Glutamatergic neuron (in vitro differentiated cells): ENCODE results near the gene ADGRG6. TPM values are rescaled to one million over a fixed set of nuclear protein-coding genes. Genes with fewer than 3 reads are reported as not detected.

Source experiments
- DNase-seq: peaks from one replicate; pipeline ENCODE4 v3.0.0; 2022
- H3K27ac Mint-ChIP-seq: one replicate; pipeline ENCODE4 v1.8.0; 2020; ENCODE audit warnings: mild to moderate bottlenecking, mixed read lengths, inconsistent platforms; ENCODE audit not compliant: unreplicated experiment
- H3K27me3 Mint-ChIP-seq: one replicate; pipeline ENCODE4 v1.8.0; 2020; ENCODE audit warnings: mild to moderate bottlenecking, moderate library complexity, mixed read lengths, inconsistent platforms; ENCODE audit not compliant: unreplicated experiment
- H3K36me3 Mint-ChIP-seq: one replicate; pipeline ENCODE4 v1.8.0; 2020; ENCODE audit warnings: mild to moderate bottlenecking, mixed read lengths, inconsistent platforms; ENCODE audit not compliant: unreplicated experiment
- H3K4me1 Mint-ChIP-seq: one replicate; pipeline ENCODE4 v1.8.0; 2020; ENCODE audit warnings: mild to moderate bottlenecking, low read depth, mixed read lengths, inconsistent platforms; ENCODE audit not compliant: unreplicated experiment
- H3K4me3 Mint-ChIP-seq: one replicate; pipeline ENCODE4 v1.8.0; 2020; ENCODE audit warnings: mild to moderate bottlenecking, mixed read lengths, inconsistent platforms; ENCODE audit not compliant: unreplicated experiment
- H3K9me3 Mint-ChIP-seq: one replicate; pipeline ENCODE4 v1.8.0; 2020; ENCODE audit warnings: mild to moderate bottlenecking, moderate library complexity, mixed read lengths, inconsistent platforms; ENCODE audit not compliant: unreplicated experiment
- total RNA-seq: library from RNA; stranded (reverse); fragmentation: NEBNext Ultra II Directional; extraction: Animal tissue kit (Norgen Biotek cat#: 25700); gene quantifications from one replicate; pipeline ENCODE4 v1.2.1, GENCODE V29; 2021; ENCODE audit not compliant: unreplicated experiment
- TF ChIP-seq, protein P1 (sequence below): fragments of 200-600 bp; sonication (generic); IDR thresholded peaks from one replicate; pipeline ENCODE4 v1.5.0; 2021; ENCODE audit not compliant: partially characterized antibody, unreplicated experiment

The ADGRG6 gene
- total RNA-seq, 1 donor from 2014 or later, result not detected

GRCh38 chr6:142306736-142307135, 4.9 kb downstream of the ADGRG6 start:
- H3K4me3 Mint-ChIP-seq, result no peak overlapping the region
- no peaks in the 10 kb centered on the region for H3K9me3 Mint-ChIP-seq
- H3K27ac Mint-ChIP-seq, result no peak overlapping the region
- no peak for DNase-seq
- H3K36me3 Mint-ChIP-seq, result no peaks in the 10 kb centered on the region
- no peaks in the 10 kb centered on the region for H3K4me1 Mint-ChIP-seq
- H3K27me3 Mint-ChIP-seq, result peaks cover 4% of the 10 kb centered on the region
- TF ChIP-seq, protein P1, sequence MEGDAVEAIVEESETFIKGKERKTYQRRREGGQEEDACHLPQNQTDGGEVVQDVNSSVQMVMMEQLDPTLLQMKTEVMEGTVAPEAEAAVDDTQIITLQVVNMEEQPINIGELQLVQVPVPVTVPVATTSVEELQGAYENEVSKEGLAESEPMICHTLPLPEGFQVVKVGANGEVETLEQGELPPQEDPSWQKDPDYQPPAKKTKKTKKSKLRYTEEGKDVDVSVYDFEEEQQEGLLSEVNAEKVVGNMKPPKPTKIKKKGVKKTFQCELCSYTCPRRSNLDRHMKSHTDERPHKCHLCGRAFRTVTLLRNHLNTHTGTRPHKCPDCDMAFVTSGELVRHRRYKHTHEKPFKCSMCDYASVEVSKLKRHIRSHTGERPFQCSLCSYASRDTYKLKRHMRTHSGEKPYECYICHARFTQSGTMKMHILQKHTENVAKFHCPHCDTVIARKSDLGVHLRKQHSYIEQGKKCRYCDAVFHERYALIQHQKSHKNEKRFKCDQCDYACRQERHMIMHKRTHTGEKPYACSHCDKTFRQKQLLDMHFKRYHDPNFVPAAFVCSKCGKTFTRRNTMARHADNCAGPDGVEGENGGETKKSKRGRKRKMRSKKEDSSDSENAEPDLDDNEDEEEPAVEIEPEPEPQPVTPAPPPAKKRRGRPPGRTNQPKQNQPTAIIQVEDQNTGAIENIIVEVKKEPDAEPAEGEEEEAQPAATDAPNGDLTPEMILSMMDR, result no peak

DNA sequence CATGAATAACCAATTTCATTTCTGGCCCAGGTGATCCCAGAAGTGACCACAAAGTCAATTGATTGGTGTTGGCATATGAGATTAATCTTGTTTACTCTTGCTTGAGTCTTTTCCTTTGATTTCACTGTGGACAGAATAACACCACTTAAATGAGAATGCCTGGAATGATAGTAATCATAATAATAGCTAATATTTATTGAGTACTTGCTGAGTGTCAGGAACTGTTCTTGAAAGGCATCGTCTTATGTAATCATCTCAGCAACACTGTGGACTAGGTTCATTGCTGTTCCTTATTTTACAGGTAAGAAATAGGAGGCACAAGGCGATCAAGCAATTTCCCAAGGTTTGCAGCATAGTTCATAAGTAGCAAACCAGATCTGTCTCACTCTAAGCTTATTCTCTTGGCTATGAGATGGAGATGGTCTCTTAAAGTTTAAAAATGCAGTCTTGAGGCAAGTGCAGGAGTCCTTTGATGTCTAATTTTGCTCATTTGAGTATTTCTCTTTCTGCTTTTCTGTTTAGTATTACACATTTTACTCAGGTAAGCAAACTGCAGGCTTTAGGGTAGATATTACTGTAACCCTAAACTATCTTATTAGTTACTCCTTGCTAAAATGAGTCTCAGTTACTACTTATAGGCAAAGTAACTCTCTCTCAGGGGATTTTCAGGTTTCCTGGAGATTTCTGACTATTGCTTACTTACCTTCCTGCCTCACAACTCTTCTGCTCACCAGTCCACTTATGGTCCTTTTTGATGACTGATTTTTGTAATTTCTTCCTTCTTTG, 6.3 kb downstream of the ADGRG6 start:
- no peak for DNase-seq
- TF ChIP-seq, protein P1, result no peak
- Mint-ChIP-seq H3K4me1 (no peaks in the 10 kb centered on the region), H3K9me3 (no peaks in the 10 kb centered on the region), H3K27me3 (no peaks in the 10 kb centered on the region), H3K36me3 (no peaks in the 10 kb centered on the region), H3K27ac (no peak overlapping the region), H3K4me3 (no peak overlapping the region)

DNA sequence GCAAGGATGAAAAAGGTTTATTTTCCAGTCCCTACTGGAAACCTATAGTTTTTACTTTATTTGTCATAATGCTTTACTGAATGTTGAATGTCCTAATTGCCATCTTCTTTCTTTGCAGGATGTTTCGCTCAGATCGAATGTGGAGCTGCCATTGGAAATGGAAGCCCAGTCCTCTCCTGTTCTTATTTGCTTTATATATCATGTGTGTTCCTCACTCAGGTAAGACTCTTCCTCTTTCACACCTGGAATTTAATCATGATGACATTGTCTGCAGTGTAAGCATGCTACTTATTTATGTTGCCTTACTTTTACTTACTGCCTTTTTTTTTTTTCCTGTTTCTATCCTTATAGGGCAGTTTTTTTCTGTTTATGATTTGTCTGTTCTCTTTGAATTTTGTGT, 7.6 kb downstream of the ADGRG6 start:
- no peaks in the 10 kb centered on the region for H3K4me1 Mint-ChIP-seq
- H3K9me3 Mint-ChIP-seq, result no peaks in the 10 kb centered on the region
- H3K27me3 Mint-ChIP-seq, result no peaks in the 10 kb centered on the region
- TF ChIP-seq, protein P1, result no peak
- no peak overlapping the region for H3K4me3 Mint-ChIP-seq
- no peak overlapping the region for H3K27ac Mint-ChIP-seq
- DNase-seq, result no peak
- no peaks in the 10 kb centered on the region for H3K36me3 Mint-ChIP-seq

GRCh38 chr6:142313284-142313683, 11.5 kb downstream of the ADGRG6 start:
- no peak for DNase-seq
- no peak overlapping the region for H3K4me3 Mint-ChIP-seq
- H3K4me1 Mint-ChIP-seq, result no peaks in the 10 kb centered on the region
- H3K36me3 Mint-ChIP-seq, result no peaks in the 10 kb centered on the region
- H3K27me3 Mint-ChIP-seq, result no peaks in the 10 kb centered on the region
- TF ChIP-seq, protein P1, result no peak
- no peaks in the 10 kb centered on the region for H3K9me3 Mint-ChIP-seq
- no peak overlapping the region for H3K27ac Mint-ChIP-seq

GRCh38 chr6:142316791-142317368, 15.1 kb downstream of the ADGRG6 start:
- Mint-ChIP-seq H3K4me3 (no peak overlapping the region), H3K27ac (no peak overlapping the region), H3K9me3 (no peaks in the 10 kb centered on the region), H3K36me3 (no peaks in the 10 kb centered on the region), H3K4me1 (no peaks in the 10 kb centered on the region), H3K27me3 (no peaks in the 10 kb centered on the region)
- TF ChIP-seq, protein P1, result no peak
- no peak for DNase-seq
